ENCODE data around the gene PAM16. TPM values are rescaled to one million over a fixed set of nuclear protein-coding genes. Genes with fewer than 3 reads are reported as not detected.

The PAM16 gene
- polyA plus RNA-seq, 1 donor from 2014 or later, result 145 TPM

GRCh38 chr16:4295581-4295980, 55.5 kb downstream of the PAM16 start:
- no peak for TF ChIP-seq EZH2 (IDR thresholded peaks at IDR 0.05; ENCODE audit: borderline replicate concordance, insufficient read depth, low read length, poor library complexity, severe bottlenecking)
- no peak for TF ChIP-seq RAD21 (conservative IDR thresholded peaks at IDR 0.05)
- TF ChIP-seq EP300 (conservative IDR thresholded peaks at IDR 0.05; ENCODE audit: poor library complexity, severe bottlenecking), result no peak
- TF ChIP-seq CTCF (IDR thresholded peaks at IDR 0.05; ENCODE audit: poor library complexity, severe bottlenecking), result no peak
- TF ChIP-seq MXI1 (conservative IDR thresholded peaks at IDR 0.05; ENCODE audit: poor library complexity, severe bottlenecking), result no peak
- TF ChIP-seq REST (IDR thresholded peaks at IDR 0.05; ENCODE audit: borderline replicate concordance), result no peak
- no peak for TF ChIP-seq POLR2AphosphoS5 (IDR thresholded peaks at IDR 0.05)
- TF ChIP-seq SMC3 (conservative IDR thresholded peaks at IDR 0.05; ENCODE audit: poor library complexity), result no peak
- TF ChIP-seq TAF1 (IDR thresholded peaks at IDR 0.05; ENCODE audit: low read depth), result no peak
- Histone ChIP-seq H3K79me2 (replicated peaks; ENCODE audit: insufficient read depth, low read length) (no peaks in the 10 kb centered on the region), H3K9ac (ENCODE audit: low read length) (no peak overlapping the region), H4K20me1 (ENCODE audit: insufficient read depth) (no peaks in the 10 kb centered on the region), H3K27ac (ENCODE audit: low read length) (no peak overlapping the region), H2AFZ (ENCODE audit: low read depth, low read length) (no peak overlapping the region), H3K9me2 (ENCODE audit: insufficient read depth, low read length) (no peaks in the 10 kb centered on the region), H3K4me3 (ENCODE audit: low read length) (no peak overlapping the region), H3K4me2 (ENCODE audit: low read length) (no peak overlapping the region), H3K27me3 (ENCODE audit: insufficient read depth, low read depth, low read length) (no peaks in the 10 kb centered on the region), H3F3A (ENCODE audit: insufficient read depth, low read length, poor library complexity, severe bottlenecking) (no peaks in the 10 kb centered on the region), H3K9me3 (ENCODE audit: low read length) (no peaks in the 10 kb centered on the region), H3K36me3 (ENCODE audit: insufficient read depth, low read length) (no peaks in the 10 kb centered on the region)

GRCh38 chr16:4293822-4294457, 57.2 kb downstream of the PAM16 start:
- TF ChIP-seq RAD21 (conservative IDR thresholded peaks at IDR 0.05) (peak; percentile 55), SMC3 (conservative IDR thresholded peaks at IDR 0.05; ENCODE audit: poor library complexity) (peak; percentile 65), EP300 (conservative IDR thresholded peaks at IDR 0.05; ENCODE audit: poor library complexity, severe bottlenecking) (peak; percentile 61), CTCF (IDR thresholded peaks at IDR 0.05; ENCODE audit: poor library complexity, severe bottlenecking) (no peak), POLR2AphosphoS5 (IDR thresholded peaks at IDR 0.05) (peak; percentile 89), EZH2 (IDR thresholded peaks at IDR 0.05; ENCODE audit: borderline replicate concordance, insufficient read depth, low read length, poor library complexity, severe bottlenecking) (no peak), REST (IDR thresholded peaks at IDR 0.05; ENCODE audit: borderline replicate concordance) (peak; percentile 80), MXI1 (conservative IDR thresholded peaks at IDR 0.05; ENCODE audit: poor library complexity, severe bottlenecking) (peak; percentile 25), TAF1 (IDR thresholded peaks at IDR 0.05; ENCODE audit: low read depth) (peak; percentile 90)
- Histone ChIP-seq H3K27me3 (ENCODE audit: insufficient read depth, low read depth, low read length) (no peaks in the 10 kb centered on the region), H3F3A (ENCODE audit: insufficient read depth, low read length, poor library complexity, severe bottlenecking) (no peaks in the 10 kb centered on the region), H3K4me3 (ENCODE audit: low read length) (peak overlapping the region; percentile 59), H3K79me2 (replicated peaks; ENCODE audit: insufficient read depth, low read length) (no peaks in the 10 kb centered on the region), H4K20me1 (ENCODE audit: insufficient read depth) (no peaks in the 10 kb centered on the region), H3K9me2 (ENCODE audit: insufficient read depth, low read length) (no peaks in the 10 kb centered on the region), H3K9me3 (ENCODE audit: low read length) (no peaks in the 10 kb centered on the region), H2AFZ (ENCODE audit: low read depth, low read length) (peak overlapping the region; percentile 58), H3K9ac (ENCODE audit: low read length) (peak overlapping the region; percentile 68), H3K36me3 (ENCODE audit: insufficient read depth, low read length) (no peaks in the 10 kb centered on the region), H3K4me2 (ENCODE audit: low read length) (peak overlapping the region; percentile 32), H3K27ac (ENCODE audit: low read length) (peak overlapping the region; percentile 75)
